Activated CD8-positive, alpha-beta memory T cell treated with anti-CD3 and anti-CD28 coated beads, Interleukin-2, amount 50 U/mL, for 4 hours (primary cell): ENCODE data around the gene SETD5.

Experiments used
- DNase-seq: peaks from one replicate; pipeline ENCODE4 v3.0.0-alpha.2; 2020

The SETD5 gene

GRCh38 chr3:9397332-9397905 lies at the start of gene SETD5:
TSS of gene SETD5 (plus strand) at chr3:9397615. CDS start at chr3:9428939, 31,324 bp downstream.
- peak; percentile 99 for DNase-seq

- DNase-seq: no peak
These were observed 49.5 kb upstream of the SETD5 start for GRCh38 chr3:9347887-9348286.

- no peak for DNase-seq
These were observed 47.9 kb upstream of the SETD5 start for GRCh38 chr3:9349321-9350117.

GRCh38 chr3:9351709-9352126 lies 45.7 kb upstream of the SETD5 start:
- no peak for DNase-seq

- DNase-seq: peak; percentile 62
These were observed 44.3 kb upstream of the SETD5 start for GRCh38 chr3:9352917-9353752.

GRCh38 chr3:9361691-9362388 lies 35.6 kb upstream of the SETD5 start:
- DNase-seq: no peak

- peak; percentile 91 for DNase-seq
These were observed 34.5 kb upstream of the SETD5 start, which contains the start of gene THUMPD3 for GRCh38 chr3:9362731-9363530. TSS of gene THUMPD3 (plus strand) at chr3:9363054. CDS start at chr3:9365069, 2,015 bp downstream.

GRCh38 chr3:9369508-9369907 lies 27.9 kb upstream of the SETD5 start:
- no peak for DNase-seq

- DNase-seq: no peak
These were observed 23.9 kb upstream of the SETD5 start for GRCh38 chr3:9373465-9373864.

GRCh38 chr3:9377981-9378380 lies 19.4 kb upstream of the SETD5 start:
- DNase-seq: no peak

GRCh38 chr3:9379327-9379726 lies 18.1 kb upstream of the SETD5 start:
- no peak for DNase-seq

- DNase-seq: no peak
These were observed 17.4 kb upstream of the SETD5 start for GRCh38 chr3:9380014-9380413.

GRCh38 chr3:9384141-9384828 lies 13.1 kb upstream of the SETD5 start:
- DNase-seq: no peak

GRCh38 chr3:9385187-9386077 lies 12.0 kb upstream of the SETD5 start:
- DNase-seq: no peak

GRCh38 chr3:9386078-9386459 lies 11.3 kb upstream of the SETD5 start:
- DNase-seq: no peak

GRCh38 chr3:9386501-9387321 lies 10.7 kb upstream of the SETD5 start:
- no peak for DNase-seq

GRCh38 chr3:9387322-9387655 lies 10.1 kb upstream of the SETD5 start:
- no peak for DNase-seq

- no peak for DNase-seq
These were observed 9.3 kb upstream of the SETD5 start for GRCh38 chr3:9388142-9388541.

- DNase-seq: no peak
These were observed 8.7 kb upstream of the SETD5 start for GRCh38 chr3:9388562-9389272.
